ENCODE measurements around the gene ACIN1. TPM values are rescaled to one million over a fixed set of nuclear protein-coding genes. Genes with fewer than 3 reads are reported as not detected.
A peak's percentile ranks its signal among the peaks of the same experiment; 100 is the strongest.

The ACIN1 gene
- total and polyA plus RNA-seq, 2 of the 13 experiments (the other 11 are each of a cell fraction or from before 2014, with no cell fraction given): 165 to 183 TPM

- TF ChIP-seq ZBTB3 (CRISPR knock-in tag; IDR thresholded peaks at IDR 0.05; ENCODE audit: borderline replicate concordance, low read depth) (no peak), HMGA1 (CRISPR knock-in tag; conservative IDR thresholded peaks at IDR 0.05) (no peak), ZFY (CRISPR knock-in tag; IDR thresholded peaks at IDR 0.05) (0 out of 2 replicates have a peak, but pooled peaks have one; percentile 32), NFE2L1 (CRISPR knock-in tag; IDR thresholded peaks at IDR 0.05; ENCODE audit: borderline replicate concordance) (no peak), DMAP1 (CRISPR knock-in tag; IDR thresholded peaks at IDR 0.05) (no peak), CBX1 (IDR thresholded peaks at IDR 0.05; ENCODE audit: low read depth) (peak; percentile 30), ZNF619 (CRISPR knock-in tag; IDR thresholded peaks at IDR 0.05) (0 out of 2 replicates have a peak, but pooled peaks have one; percentile 13), ZNF17 (CRISPR knock-in tag; IDR thresholded peaks at IDR 0.05) (no peak), ZNF407 (CRISPR knock-in tag; IDR thresholded peaks at IDR 0.05; ENCODE audit: not compliant biosample characterization) (peak; percentile 56), ZNF205 (CRISPR knock-in tag; IDR thresholded peaks at IDR 0.05) (no peak), ZFP91 (CRISPR knock-in tag; IDR thresholded peaks at IDR 0.05; ENCODE audit: borderline replicate concordance) (peak; percentile 37), PAWR (CRISPR knock-in tag; IDR thresholded peaks at IDR 0.05; ENCODE audit: borderline replicate concordance) (no peak), ZNF550 (CRISPR knock-in tag; IDR thresholded peaks at IDR 0.05; ENCODE audit: borderline replicate concordance) (no peak; the same call in 1 of the 2 replicates), ZNF451 (CRISPR knock-in tag; IDR thresholded peaks at IDR 0.05) (peak; percentile 70; the same call in 1 of the 2 replicates), TBP (CRISPR knock-in tag; IDR thresholded peaks at IDR 0.05) (0 out of 2 replicates have a peak, but pooled peaks have one; percentile 70), MTA1 (CRISPR knock-in tag; IDR thresholded peaks at IDR 0.05; ENCODE audit: borderline replicate concordance) (peak; percentile 83; the same call in 1 of the 2 replicates)
- TF ChIP-seq, protein P1, sequence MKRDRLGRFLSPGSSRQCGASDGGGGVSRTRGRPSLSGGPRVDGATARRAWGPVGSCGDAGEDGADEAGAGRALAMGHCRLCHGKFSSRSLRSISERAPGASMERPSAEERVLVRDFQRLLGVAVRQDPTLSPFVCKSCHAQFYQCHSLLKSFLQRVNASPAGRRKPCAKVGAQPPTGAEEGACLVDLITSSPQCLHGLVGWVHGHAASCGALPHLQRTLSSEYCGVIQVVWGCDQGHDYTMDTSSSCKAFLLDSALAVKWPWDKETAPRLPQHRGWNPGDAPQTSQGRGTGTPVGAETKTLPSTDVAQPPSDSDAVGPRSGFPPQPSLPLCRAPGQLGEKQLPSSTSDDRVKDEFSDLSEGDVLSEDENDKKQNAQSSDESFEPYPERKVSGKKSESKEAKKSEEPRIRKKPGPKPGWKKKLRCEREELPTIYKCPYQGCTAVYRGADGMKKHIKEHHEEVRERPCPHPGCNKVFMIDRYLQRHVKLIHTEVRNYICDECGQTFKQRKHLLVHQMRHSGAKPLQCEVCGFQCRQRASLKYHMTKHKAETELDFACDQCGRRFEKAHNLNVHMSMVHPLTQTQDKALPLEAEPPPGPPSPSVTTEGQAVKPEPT (CRISPR knock-in tag; IDR thresholded peaks at IDR 0.05; ENCODE audit: low read depth): 0 out of 2 replicates have a peak, but pooled peaks have one; percentile 65
These were observed 42.7 kb downstream of the ACIN1 start (continued) for GRCh38 chr14:23052182-23052623.

All from HepG2 (cell line).